HTERT RPE-1 (cell line): ENCODE measurements around the gene TBC1D10B.
"Not testable (repeated sequence)": the region's sequence is repeated elsewhere in the genome, so short reads cannot be mapped to it uniquely, and the experiment has no call there.

Source experiments
- in situ Hi-C: fragments of 300-500 bp; cut with MboI; formaldehyde crosslinking; loops from 4 replicates; pipeline ENCODE4 v1.14.3; 2020; ENCODE audit warnings: low sequenced_read_pairs

The TBC1D10B gene

DNA sequence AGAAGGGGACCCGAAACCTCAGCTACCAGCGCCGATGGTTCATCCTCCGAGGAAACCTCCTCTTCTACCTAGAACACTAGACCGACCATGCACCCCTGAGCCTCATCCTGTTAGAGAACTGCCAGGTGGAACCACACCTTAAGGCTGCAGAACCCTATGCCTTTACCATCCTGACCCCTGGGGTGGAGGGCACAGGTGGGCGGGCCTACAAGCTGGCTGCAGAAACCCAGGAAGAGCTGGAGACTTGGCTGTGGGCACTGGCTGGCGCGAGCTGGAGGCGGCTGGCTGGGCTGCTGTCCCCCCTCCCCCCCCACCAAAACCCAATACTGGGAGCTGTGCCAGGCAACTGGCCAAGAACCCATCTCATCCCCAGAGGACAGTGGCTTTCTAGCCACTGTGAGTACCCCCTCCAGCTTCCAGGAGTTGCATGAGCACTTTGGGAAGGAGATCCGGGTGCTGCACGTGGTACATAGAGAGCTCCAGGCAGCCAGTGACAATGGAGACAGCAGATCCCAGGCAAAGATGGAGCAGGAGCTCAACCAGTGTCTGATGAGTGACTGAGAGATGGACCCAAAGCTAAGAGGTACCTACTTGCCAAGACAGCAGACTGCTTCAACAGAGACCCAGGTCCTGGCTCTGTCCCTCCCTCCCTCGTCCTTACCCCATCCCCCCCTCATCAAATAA is 13.8 kb downstream of the TBC1D10B start:
- in situ Hi-C loops, result no loop called here

DNA sequence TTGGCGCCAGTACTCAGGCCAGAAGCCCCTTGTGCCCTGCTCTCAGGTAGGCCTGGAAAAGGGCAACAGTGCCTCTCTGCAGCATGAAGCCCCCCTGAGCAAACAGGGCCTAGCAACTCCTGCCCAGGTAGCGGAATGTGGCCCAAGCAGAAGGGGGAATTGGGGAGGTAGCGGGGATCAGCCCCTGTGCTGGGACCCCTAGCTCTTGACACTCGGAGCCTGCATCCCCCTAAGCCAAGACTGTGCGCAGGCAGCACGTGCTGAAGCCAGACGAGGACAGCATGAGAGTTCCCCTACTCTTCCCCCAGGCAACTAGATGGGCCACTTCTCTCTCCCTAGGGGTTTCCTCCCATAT is 14.4 kb downstream of the TBC1D10B start:
- in situ Hi-C loops, result no loop called here

DNA sequence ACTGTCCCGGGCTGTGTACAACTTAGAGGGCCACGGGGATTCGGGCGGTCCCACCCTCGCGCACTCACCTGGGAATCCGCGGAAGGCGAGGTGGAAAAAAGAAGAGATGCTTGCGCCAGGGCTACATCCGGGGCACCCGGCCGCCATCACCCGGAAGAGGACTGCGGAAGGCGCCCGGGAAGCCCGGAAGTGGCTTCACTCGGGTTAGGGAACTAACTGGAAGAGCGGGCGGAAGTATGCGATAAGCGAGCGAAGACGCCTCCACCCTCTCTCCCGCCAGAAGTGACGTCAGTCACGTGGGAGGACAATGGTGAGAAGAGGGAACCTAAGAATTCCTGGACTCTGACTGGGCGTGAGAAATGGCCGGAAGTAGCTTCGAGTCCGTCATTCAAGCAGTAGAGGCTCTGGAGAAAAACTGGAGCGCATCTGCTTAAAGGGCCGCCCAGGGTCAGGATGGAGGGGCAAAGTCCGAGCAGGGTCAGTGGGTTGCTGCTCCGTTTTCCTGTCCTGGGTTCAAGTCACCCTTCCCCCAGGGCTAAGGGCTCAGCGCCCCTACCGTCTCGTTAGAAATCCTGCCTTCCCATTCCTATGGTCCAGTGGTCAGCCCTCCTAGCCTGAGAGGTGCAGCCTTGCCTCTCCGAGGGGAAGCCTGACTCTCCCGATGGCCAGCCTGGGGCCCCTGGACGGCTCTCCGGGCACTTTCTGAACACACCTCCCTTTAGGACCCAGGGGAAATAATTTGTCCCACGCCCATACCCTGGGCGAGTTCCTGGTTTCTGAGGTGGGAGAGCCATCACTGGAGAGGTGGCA is 14.9 kb downstream of the TBC1D10B start, which contains the start of gene CD2BP2:
TSS of gene CD2BP2 (minus strand) at position 165 of the 810 bp plus-strand sequence. CDS start 627 bp downstream, outside the sequence.
- in situ Hi-C loops, result no loop called here

DNA sequence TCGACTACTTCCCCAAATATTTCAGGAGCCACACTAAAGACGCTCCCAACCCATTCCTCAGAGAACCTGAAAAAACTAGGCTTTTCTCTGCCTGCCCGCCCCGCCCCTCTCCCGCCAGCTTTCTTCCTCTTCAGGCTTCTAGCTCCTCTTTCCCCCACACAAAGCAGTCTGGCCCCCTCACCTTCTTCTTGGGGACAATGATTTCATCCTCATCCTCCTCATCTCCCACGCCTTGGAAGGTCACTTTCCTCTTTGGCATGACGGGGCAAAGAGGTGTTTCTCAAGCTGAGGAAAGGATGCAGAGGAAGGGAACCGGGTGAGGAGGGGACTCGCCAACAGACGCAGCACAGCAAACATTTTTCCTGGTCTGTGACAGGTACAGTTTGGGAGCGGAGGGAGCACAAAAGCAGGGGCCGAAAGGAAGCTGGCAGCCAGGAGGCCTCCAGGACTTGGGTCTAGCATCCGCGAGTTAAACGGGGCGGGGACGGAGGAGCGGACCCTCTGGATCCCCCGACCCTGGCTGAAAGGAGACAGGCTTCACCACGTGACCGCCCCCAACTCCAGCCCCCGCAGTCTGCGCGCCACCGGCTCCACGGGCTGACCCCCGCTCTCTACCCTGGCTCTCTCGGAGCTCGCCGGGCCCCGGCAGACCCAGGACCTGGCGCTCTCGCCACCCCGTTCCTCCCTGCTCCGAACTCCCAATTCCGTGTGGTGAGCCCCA is 15.7 kb downstream of the TBC1D10B start:
- in situ Hi-C loops, result no loop called here

DNA sequence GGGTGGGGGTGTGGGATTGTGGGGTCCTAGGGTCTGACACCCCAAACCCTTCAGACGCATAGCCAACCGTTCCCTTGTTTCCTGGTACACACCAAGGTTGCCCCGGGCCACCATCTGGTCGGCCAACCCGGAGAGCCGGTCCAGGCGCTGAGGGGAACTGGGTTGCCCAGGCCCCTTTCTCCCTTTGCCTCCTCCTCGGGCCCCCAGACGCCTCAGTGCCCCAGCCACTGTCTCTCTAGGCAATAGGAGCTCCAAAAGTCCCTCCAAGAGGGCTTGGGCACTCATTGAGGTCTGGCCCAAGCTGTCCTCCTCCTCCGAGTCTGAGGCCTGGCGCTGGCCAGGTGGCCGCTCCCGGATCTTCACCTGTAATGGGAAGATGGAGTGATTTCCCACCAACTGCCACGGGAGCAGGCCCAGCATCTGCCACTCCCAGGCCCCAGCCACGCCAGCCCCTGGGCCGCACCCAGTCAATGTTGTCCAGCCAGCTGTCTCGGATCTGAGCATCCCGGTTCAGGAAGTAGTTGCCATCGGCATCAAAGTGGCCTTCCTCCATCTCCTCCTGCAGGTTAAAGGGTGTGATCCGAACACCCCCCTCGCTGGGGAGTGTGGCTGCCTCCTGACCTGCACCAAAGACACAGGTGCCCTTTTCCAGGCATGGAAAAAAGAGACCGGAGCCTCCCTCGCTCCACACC is 16.7 kb downstream of the TBC1D10B start:
- in situ Hi-C loops, result no loop called here

DNA sequence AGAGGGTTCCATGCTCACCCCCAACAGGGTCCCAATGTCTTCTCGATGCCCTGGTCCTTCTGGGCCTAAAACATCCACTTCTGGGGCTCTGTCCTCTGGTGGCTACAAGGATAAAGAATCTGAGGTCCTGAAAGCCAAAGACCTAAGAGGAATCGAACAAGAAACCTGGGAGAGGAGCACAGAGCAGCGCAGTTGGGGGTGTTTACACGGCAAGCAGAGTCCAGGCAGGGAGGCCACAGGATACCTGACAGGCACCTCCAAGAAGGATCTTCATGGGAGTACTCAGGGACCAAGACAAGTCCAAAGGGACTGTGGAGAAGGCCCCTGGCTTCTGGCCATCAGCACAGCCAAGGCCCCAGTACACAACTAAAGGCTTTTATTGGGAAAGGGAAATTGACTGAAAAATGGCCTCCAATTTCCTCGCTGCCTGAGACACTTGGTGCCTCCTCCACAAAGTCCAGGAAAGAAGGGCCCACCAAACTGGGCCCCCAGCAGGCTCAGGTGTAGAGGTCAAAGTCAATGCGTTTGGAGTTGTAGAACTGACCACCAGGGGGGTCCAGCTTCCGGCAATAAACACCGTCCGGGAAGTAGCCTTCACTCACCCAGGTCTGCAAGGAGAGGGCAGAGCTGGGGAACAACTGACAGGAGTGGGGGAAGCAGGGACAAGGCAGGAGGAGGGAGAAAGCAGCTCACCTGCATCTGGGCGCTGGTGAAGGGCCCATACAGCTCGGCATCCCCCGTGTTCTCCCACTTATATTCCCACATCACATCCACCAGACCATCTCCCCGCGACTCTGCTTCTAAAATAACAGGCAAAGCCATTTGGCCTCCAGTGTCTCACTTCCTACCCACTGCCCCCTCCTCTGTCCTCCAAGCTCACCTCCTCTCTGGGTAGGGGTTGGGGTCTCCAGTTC is 17.5 kb downstream of the TBC1D10B start:
- in situ Hi-C loops, result no loop called here

DNA sequence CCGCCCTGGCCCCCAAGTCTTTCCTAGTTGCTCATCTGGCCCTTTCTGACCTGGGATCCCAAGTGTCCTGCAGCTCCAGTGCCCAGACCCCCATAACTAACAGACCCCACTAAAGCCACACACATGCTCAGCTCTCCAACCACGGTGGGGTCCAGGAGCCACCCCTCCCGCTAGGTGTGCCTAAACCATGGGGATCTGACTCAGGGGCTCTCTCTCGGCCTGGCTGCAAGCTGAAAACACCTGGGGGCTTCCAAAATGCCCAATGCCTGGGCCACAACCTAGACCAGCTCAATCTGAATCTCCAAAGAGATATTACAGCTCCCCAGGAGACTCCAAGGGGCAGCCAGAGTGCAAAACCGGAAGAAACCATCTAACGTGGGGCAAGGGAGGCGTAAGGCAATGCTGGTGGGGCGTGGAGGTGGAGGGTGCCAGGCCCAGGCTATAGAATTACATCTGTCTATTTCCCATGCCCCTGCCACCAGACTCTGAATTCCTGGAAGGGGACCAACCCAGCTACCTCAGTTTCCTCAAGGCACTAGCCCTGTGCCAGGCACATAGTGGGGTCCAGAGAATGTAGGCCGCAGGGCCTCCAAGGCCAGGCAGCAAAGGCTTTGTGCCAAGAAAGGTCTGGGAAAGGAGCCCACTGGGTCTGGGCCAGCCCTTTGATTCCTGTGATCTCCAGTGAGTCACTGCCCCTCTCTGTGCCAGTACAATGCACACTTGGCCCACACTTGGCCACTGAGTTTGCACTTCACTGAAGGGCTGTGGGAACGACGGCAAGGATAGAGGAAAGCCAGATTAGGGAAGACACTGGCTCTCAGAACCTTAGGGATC is 18.5 kb downstream of the TBC1D10B start:
- in situ Hi-C loops, result no loop called here

DNA sequence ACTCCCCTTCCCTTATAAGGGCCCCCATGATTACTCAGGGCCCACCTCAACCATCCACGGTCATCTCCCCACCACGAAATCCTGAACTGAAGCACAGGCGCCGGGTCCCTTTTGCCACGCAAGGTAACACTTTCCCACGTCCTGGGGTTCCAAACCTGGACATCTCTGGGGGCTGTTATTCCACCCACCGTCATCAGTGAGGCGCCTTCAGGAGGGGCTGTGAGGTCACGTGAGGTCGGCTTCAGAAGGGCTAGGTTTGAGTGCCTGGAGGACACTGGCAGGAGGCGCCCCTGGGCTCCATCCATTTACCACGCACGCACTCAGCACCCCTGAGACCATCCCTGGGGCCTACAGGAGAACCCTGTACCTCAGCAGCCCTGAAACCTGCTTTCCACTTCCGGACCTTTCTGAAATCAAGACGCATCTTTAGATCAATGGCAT is 19.3 kb downstream of the TBC1D10B start:
- in situ Hi-C loops, result no loop called here

DNA sequence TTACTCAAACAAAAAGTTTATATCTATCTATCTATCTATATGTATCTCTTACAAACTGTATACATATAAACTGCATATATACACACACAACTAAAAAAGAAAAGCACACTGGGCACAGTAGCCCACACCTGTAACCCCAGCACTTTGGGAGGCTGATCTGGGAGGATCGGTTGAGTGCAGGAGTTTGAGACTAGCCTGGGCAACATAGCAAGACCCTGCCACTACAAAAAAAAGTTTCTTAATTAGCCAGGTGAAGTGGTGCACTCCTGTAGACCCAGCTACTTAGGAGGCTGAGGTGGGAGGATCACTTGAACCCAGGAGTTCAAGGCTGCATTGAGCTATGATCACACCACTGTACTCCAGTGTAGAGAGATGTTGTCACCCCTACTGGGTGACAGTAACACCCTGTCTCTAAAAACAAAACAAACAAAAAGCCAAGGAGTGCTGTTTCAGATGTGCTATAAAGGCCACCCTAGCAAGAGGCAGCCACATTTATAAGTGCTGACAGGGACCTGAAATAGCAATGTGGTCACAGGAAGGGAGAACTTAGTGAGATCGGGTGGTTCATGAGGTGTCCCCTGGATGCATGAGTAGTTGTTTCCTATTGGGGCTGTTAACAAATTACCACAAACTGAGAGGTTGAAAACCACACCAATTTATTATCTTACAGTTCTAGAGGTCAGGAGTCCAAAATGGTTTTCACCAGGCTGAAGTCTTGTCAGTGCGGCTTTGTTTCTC is 20.0 kb downstream of the TBC1D10B start:
- in situ Hi-C loops, result no loop called here

DNA sequence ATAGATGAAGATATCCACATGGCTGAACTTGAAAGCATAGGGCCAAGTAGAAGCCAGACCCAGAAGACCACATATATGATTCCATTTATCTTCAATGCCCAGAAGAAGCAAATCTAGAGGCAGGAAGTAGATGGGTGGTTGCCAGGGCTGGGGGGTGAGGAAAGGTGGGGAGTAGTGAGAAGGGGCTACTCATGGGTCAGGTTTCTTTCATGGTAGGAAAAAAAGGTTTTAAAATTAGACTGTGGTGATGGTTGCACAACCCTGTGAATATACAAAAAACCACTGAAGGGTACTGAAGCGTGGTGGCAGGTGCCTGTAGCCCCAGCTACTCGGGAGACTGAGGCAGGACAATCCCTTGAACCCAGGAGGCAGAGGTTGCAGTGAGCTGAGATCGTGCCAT is 20.6 kb downstream of the TBC1D10B start:
- in situ Hi-C loops, result no loop called here

DNA sequence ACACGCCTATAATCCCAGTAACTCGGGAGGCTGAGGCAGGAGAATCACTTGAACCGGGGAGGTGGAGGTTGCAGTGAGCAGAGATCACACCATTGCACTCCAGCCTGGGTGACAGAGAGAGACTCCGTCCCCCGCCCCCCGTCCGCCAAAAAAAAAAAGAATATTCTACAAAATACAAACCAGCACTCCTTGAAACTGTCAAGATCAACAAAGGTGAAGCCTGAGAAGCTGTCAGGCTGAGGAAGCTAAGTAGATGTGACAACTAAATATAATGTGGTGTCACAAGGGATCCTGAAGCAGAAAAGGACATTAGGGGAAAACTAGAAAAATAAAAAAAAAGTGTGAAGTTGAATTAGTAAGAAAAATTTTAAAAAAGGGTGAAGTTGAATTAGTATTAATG is 21.4 kb downstream of the TBC1D10B start:
- in situ Hi-C loops, result no loop called here

DNA sequence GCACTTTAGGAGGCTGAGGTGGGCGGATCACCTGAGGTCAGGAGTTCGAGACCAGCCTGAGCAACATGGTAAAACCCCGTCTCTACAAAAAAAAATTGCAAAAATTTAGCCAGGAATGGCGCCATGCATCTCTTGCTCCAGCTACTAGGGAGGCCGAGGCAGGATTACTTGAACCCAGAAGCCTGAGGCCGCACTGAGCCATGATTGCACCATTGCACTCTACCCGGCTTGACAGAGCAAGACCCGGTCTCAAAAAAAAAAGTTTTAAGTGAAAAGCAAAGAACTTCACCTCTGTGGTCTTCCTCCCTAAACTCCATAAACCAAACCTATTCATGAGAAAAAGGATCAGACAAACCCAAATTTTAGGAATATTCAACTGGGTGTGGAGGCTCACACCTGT is 22.2 kb downstream of the TBC1D10B start:
- in situ Hi-C loops, result no loop called here

DNA sequence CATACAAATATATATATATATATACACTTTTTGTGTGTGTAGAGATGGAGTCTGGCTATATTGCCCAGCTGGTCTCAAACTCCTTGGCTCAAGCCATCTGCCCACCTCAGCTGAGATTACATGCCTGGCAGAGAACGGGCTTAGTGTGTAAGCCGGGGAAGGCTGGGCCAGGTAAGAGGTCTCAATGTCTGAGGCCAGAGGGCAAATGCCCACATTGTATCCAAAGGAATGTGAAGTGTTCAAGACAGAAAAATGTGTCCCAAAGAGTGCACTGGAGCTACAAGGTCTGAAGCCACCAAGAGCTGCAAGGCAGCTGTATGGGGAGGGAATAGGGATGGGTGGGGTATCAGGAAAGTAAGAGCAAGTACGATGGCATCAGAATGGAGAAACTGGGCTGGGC is 24.0 kb downstream of the TBC1D10B start:
- in situ Hi-C loops, result no loop called here

DNA sequence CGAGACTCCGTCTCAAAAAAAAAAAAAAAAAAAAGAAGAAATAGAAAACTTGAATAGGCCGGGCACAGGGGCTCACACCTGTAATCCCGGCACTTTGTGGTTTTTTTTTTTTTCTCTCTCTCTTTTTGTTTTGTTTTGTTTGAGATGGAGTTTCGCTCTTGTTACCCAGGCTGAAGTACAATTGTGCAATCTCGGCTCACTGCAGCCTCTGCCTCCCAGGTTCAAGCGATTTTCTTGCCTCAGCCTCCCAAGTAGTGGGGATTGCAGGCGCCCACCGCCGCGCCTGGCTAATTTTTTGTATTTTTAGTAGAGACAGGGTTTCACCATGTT is 26.8 kb downstream of the TBC1D10B start:
- in situ Hi-C loops, result not testable (repeated sequence)

DNA sequence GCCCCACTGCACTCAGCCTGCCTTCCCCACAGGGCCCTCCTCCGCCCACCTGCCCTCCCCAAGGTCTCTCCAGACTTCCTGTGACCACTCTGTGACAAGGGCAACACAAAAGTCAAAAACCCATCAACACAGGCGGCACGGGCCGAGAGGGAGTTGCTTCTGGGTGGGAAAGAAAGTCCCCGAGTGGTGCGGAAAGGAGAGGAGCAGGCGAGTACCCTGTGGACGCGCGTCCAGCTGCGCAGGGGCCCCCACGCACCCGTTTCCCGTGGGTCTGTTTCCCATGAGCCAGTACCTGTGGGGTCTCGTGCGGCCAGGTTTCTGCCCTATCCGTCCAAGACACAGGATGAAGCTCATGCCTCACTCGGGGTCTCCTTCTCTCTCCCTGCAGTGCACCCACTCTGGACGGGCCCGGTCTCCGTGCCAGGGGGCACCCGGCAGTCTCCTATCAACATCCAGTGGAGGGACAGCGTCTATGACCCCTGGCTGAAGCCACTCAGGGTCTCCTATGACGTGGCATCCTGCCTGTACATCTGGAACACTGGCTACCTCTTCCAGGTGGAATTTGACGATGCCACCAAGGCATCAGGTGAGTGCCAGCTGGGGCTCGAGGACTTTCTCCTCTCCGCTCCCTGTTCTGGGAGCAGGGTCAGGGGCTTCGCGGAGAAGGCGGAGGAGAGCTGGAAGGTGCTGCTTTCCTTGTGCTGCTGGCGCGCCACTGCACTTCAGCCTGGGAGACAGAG is 27.4 kb downstream of the TBC1D10B start:
- in situ Hi-C loops, result no loop called here

DNA sequence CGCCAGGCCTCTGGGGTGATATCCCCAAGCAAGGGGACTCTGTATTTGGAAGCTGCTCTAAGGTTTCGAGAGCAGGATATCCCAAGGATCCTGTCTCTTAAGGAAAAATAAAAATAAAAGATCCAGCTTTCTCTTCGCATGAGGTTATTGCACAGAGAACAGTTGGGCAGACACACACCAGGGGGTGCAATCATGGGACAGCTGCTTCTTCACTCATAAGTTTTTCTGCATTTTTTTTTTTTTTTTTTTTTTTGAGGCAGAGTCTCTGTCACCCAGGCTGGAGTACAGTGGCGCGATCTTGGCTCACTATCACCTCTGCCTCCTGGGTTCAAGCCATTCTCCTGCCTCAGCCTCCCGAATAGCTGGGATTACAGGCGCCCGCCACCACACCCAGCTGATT is 28.3 kb downstream of the TBC1D10B start:
- in situ Hi-C loops, result not testable (repeated sequence)

DNA sequence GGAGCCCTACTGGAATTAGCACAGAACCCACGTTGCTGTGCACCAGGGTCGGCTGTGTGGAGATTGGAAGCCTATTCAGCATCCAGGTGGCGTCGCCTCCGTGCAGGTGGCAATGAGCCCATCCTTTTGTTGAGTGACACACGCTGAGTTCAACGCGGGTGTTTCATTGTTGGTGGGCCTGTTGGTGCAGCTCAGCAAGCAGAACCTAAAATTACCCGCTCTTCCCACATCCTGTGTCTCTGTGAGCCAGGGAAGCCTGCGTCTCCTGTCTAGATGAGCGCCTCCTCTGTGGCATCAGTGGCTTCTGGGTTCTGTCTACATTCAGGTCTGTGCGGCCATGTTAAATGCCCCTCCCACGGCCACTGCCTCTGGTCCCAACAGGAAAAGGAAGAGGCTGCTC is 29.7 kb downstream of the TBC1D10B start:
- in situ Hi-C loops, result no loop called here

DNA sequence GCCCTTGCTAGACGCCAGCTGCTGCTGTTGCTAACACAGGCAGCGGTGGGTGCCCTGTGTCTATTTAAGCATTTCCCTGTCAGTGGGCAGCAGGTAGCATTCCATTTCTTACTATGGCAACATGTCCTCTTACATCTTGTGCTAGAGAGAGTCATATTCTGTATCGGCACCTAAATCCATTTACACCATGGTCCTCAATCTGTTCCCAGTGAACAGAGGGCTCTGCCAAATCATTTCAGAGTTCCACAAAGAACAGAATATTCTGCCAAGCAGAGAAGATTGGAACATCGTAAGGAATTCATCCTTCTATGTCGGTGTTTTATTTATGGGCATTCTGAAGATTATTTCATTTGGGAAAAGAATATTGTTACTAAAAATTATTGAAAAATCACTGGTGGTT is 31.6 kb downstream of the TBC1D10B start:
- in situ Hi-C loops, result not testable (repeated sequence)
